PC-3 (cell line): ENCODE measurements around the gene CFAP20DC.

ENCODE experiments used
- CTCF ChIP-seq: fragments of 300-600 bp; sonication (generic); conservative IDR thresholded peaks from 2 replicates; pipeline ENCODE4 v1.5.1; 2017; ENCODE audit warnings: antibody characterized with exemption, low read depth, mild to moderate bottlenecking, low read length
- EZH2 ChIP-seq: fragments of 300-600 bp; sonication (generic); IDR thresholded peaks from one replicate; pipeline ENCODE4 v1.6.1; 2017; ENCODE audit warnings: antibody characterized with exemption, mild to moderate bottlenecking, low read length; ENCODE audit not compliant: unreplicated experiment

DNA sequence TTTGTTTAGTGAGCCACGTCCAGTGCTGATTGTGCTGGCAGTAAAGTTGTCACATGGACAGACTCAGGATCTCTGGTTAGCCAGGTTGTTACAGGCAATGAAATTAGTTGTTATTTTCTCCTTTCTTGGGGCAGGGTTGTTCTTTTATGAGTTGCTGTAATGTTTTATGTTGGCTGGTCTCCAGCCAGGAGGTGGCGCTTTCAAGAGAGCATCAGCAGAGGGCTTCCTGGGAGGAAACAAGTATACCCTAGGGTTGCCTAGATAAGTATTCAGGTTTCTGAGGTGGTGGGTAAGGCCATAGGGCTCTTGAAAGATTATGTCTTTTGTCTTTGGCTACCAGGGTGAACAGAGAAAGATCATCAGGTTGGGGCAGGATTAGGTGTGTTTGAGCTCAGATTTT lies 14.5 kb upstream of the CFAP20DC start:
- TF ChIP-seq EZH2 (no peak), CTCF (peak; percentile 59)
